GM12891 (cell line): Measurements from ENCODE around the gene SMOC2.

Source experiments
- DNase-seq: peaks from one replicate; pipeline ENCODE4 v3.0.0; 2011; ENCODE audit warnings: low spot score; ENCODE audit not compliant: insufficient read length
- FAIRE-seq: peaks from 2 replicates; lab custom pipeline; 2011; peaks lifted over from hg19 to GRCh38; lab: Jason Lieb, UNC
- PAX5 ChIP-seq: IDR thresholded peaks from 2 replicates; pipeline ENCODE4 v1.6.1; 2011; ENCODE audit warnings: low read length, moderate library complexity, mild to moderate bottlenecking; ENCODE audit not compliant: insufficient read depth, severe bottlenecking
- POLR2A ChIP-seq: IDR thresholded peaks from 2 replicates; pipeline ENCODE4 v1.6.1; 2011; ENCODE audit warnings: low read depth, low read length, control low read depth
- POLR2AphosphoS5 ChIP-seq: IDR thresholded peaks from 2 replicates; pipeline ENCODE4 v1.6.1; 2011; ENCODE audit warnings: low read depth, low read length, control low read depth
- POU2F2 ChIP-seq: IDR thresholded peaks from 2 replicates; pipeline ENCODE4 v1.6.1; 2011; ENCODE audit warnings: low read depth, mild to moderate bottlenecking, control low read depth, low read length, moderate library complexity
- SPI1 ChIP-seq: IDR thresholded peaks from 2 replicates; pipeline ENCODE4 v1.6.1; 2011; ENCODE audit warnings: low read depth, low read length, control low read depth
- TAF1 ChIP-seq: IDR thresholded peaks from 2 replicates; pipeline ENCODE4 v1.6.1; 2011; ENCODE audit warnings: low read depth, low read length, control low read depth

The SMOC2 gene

DNA sequence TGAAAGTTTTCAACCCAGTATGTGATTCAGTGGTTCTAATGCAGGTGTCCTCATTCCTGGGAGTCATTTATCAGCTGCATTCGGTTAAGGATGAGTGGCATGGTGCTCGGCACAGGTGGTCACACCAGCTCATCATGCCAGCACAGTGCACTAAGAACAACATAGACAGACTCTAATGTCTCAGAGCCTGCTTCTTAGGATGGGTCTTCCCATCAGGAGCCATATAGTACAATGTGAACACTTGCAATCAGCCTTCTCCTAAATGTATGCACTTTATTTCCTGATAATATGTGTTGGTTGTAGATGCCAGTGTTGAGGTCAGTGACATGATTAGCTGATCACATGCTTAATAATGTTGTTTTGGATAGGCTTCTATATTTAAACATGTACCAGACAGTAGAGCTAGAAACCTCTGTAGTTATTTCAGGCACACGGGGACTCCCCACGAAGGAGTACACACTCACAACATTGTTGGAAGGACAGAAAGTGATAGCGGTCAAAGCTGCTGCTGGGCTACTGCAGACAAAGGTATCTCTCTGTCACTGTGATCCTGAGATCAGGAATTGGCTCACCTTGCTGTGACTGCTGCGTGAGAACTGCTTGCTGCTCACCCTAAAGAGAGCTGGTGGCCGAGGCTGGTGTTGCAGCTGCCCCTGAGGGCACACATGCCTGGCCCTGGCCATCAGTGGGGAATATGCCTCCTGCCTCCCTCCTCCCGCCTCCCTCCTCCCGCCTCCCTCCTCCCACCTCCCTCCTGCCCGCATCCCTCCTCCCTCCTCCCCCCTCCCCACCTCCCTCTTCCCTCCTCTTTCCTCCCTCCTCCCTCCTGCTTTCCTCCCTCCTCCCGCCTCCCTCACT is 195.4 kb downstream of the SMOC2 start:
- FAIRE-seq (no peak), DNase-seq (no peak)
- TF ChIP-seq TAF1 (no peak), POU2F2 (no peak), POLR2AphosphoS5 (no peak), PAX5 (no peak), POLR2A (no peak), SPI1 (no peak)

DNA sequence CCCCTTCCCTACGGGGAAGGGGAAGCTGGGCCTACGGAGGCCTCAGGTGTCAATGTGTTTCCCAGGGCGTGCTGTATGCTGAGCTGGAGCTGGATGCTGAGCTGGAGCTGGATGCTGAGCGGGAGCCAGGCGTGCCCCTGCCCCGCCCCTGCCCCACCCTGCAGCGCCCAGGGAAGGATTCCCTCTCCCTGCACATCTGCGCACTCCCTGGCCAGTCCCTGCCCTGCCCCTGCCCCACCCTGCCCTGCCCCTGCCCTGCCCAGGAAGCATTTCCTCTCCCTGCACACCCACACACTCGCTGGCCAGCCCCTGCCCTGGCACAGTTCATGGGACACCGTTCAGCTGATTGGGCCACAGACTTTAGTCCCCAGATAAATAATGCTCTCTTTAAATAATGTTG is 196.8 kb downstream of the SMOC2 start:
- no peak for DNase-seq
- no peak for FAIRE-seq
- no peak for TF ChIP-seq POLR2A
- TF ChIP-seq POLR2AphosphoS5, result no peak
- TF ChIP-seq POU2F2, result no peak
- no peak for TF ChIP-seq SPI1
- no peak for TF ChIP-seq TAF1
- no peak for TF ChIP-seq PAX5

DNA sequence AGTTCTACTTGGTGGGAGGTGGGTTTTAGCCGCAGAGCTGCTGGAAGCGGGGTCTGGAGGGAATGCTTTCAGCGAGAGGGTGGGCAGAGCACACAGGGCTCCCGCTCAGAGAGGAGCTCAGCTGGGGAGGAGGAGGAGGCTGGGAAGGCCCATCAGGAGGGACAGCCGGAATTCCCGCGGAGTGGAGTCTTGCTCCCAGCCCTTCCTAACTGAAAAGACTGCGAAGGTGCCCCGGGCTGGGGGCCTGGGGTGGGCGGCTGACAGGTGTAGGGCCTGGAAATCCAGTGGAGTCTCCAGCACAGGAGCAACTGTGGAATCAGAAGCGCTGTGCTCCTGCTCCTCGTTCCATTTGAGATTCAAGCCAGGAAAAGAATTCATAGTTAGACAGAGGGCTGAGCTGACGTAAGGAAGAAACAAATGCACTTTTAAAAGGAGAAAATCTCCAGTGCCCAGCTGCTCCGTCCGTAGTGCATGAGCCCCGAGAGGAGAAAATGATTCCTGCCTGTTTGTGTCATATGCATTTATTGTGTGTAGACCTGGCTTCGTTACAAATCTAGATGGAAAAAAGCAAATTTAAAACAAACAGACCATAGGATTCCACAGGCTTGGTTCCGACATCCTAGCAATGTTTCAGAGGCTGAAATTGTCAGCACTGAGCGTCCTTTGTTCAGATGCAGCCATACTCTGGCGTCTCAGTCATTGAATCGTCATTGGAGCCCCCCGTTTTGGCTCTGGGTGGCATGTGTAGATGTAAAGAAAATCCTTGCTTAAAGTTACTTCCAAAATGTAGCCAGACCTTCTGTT is 197.7 kb downstream of the SMOC2 start:
- TF ChIP-seq PAX5, result no peak
- no peak for TF ChIP-seq POU2F2
- TF ChIP-seq SPI1, result no peak
- TF ChIP-seq TAF1, result no peak
- no peak for TF ChIP-seq POLR2A
- TF ChIP-seq POLR2AphosphoS5, result no peak
- FAIRE-seq (no peak), DNase-seq (no peak)

DNA sequence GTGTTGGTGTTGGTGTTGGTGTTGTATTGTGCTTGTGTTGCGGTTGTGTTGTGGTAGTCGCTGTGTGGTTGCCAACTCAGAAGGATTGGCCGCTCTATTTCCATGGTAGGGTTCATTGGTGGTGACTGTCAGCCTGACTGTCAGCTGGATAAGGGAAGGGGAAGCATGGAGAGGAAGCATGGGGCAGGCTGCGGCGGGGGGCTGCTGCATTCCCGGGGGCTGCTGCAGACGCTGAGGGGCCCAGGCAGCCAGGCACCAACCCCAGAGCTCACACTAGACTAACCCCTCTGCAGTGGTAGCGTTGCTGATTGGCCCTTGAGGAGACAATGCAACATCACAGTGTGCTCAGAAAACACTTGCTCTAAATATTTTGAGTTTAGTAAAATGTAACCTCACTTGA is 199.2 kb downstream of the SMOC2 start:
- DNase-seq, result no peak
- no peak for FAIRE-seq
- no peak for TF ChIP-seq POLR2A
- no peak for TF ChIP-seq POLR2AphosphoS5
- no peak for TF ChIP-seq TAF1
- TF ChIP-seq SPI1, result no peak
- TF ChIP-seq POU2F2, result no peak
- TF ChIP-seq PAX5, result no peak

DNA sequence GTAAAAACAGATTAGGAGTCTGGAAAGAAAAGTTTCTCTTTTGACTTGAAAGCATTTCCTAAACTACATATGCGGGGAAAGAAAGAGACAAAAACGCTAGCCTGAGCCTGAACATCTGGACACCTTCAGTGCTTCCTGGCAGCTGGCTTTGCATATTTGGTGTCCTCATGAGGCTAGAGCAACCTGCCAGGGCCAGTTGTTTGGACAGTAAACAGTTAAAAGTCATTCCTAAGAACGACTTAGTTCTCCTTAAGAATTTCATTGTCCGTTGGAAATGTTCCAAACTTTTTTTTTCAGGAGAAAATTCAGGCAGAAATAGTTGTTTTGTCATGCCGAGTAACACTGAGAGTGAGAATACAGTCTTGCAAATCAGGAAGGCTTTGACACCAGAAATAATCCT is 199.8 kb downstream of the SMOC2 start:
- no peak for FAIRE-seq
- TF ChIP-seq SPI1, result no peak
- TF ChIP-seq TAF1, result no peak
- no peak for TF ChIP-seq POLR2AphosphoS5
- no peak for TF ChIP-seq POU2F2
- TF ChIP-seq POLR2A, result no peak
- TF ChIP-seq PAX5, result no peak
- no peak for DNase-seq

DNA sequence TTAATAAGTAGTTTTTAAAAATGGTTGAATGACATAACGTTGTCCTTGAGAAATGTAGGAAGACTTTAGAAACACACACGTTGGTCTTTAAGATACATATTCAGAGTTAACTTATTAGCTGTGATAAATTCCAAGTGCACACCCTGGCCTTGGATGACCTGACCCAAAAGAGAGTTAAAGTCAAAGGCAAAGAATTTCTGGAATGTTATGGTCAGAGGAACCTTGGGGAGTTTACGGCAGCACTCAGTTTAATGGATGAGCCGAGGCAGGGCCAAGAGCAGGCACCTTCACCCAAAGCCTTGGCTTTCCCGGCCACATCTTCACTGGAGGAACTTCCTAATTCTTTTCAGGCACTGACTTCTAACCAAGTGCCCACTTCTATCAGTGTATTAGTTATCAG is 200.5 kb downstream of the SMOC2 start:
- DNase-seq, result no peak
- no peak for TF ChIP-seq POLR2A
- TF ChIP-seq POU2F2, result no peak
- no peak for TF ChIP-seq SPI1
- TF ChIP-seq PAX5, result no peak
- no peak for TF ChIP-seq TAF1
- no peak for TF ChIP-seq POLR2AphosphoS5
- no peak for FAIRE-seq

DNA sequence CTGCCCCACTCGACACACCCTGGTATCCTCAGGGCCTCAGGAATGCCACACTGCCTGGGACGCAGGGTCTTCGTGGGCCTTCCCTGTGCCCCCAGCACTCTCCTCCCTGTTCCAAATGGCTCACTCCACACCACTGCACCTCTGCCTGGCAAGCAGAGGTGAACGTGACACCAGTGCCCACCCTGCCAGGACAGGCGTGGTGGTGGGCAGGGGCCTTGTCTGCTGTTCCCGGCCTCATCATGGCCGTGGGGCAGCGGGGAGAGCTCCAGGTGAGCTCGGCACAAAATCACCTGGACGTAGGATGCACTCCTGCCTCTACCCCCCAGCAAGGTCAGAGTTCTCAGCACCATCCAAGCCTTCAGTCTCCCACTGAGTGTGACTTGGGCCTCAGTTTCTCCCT is 202.4 kb downstream of the SMOC2 start:
- DNase-seq, result no peak
- no peak for FAIRE-seq
- no peak for TF ChIP-seq POU2F2
- no peak for TF ChIP-seq POLR2AphosphoS5
- TF ChIP-seq SPI1, result no peak
- TF ChIP-seq POLR2A, result no peak
- no peak for TF ChIP-seq TAF1
- no peak for TF ChIP-seq PAX5

DNA sequence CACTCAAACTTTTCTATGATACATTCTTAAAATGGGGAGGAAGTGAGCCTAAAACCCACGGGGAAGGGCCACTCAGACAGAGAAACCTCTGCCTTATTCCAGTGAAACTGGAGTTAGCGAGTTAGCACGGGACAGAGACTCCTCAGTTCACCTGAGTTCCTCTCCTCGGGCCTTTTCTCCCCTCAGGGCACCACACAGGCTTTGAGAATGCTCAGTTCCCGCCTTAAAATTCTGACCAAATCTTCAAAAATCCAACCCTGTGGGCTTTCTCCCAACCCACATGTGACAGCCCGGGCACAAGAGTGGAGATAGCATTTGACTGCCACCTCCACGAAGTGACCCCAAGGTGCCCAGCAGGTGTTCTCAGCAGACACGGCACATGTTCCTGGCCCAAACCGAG is 204.3 kb downstream of the SMOC2 start:
- DNase-seq (no peak), FAIRE-seq (no peak)
- no peak for TF ChIP-seq TAF1
- no peak for TF ChIP-seq POU2F2
- TF ChIP-seq PAX5, result no peak
- TF ChIP-seq POLR2AphosphoS5, result no peak
- TF ChIP-seq SPI1, result no peak
- no peak for TF ChIP-seq POLR2A

DNA sequence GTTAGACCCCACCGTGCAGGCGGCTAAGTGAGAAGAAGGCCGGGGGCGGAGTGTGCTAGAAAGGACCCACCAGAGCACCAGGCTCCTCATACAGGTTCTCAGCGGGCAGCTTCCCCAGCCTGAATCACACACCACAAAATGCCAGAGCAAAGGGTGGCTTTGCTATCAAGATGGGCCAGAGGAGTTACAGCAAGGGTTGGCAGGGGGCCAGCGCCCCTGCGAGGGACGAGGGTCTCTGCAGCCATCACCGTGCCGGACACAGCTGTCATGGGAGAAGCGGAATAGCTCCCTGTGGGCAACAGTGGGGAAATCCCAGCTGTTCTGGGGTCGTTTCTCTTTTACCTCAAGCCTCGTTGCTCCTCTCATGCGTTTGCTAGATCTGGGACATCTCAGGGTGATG is 206.3 kb downstream of the SMOC2 start:
- DNase-seq (no peak), FAIRE-seq (no peak)
- TF ChIP-seq POLR2AphosphoS5 (no peak), POU2F2 (no peak), TAF1 (no peak), PAX5 (no peak), POLR2A (no peak), SPI1 (no peak)
